Measurements from ENCODE around the gene HPSE2. TPM values are rescaled to one million over a fixed set of nuclear protein-coding genes. Genes with fewer than 3 reads are reported as not detected.

The HPSE2 gene
- total and polyA plus RNA-seq, 2 donors (not counting 1 experiment from before 2014, with no cell fraction given): not detected

- H3K27me3 Mint-ChIP-seq: peaks cover 19% of the 10 kb centered on the region
Observed at GRCh38 chr10:98456686-98457482, 778.8 kb downstream of the HPSE2 start.

More at GRCh38 chr10:98456686-98457482, 778.8 kb downstream of the HPSE2 start:
- Mint-ChIP-seq H3K9me3 (ENCODE audit: insufficient read depth) (no peaks in the 10 kb centered on the region), H3K4me3 (no peak overlapping the region), H3K4me1 (no peaks in the 10 kb centered on the region), H3K27ac (no peak overlapping the region)
- no peak for DNase-seq
- ChIA-PET POLR2A (no interaction called here), CTCF (interaction anchor here (0.7 kb wide), 1 partner anchor 10 kb away, joined by 3 read pairs; no protein-coding TSS in a partner anchor)
- no peak overlapping the region for H3K9ac ChIP-seq (ENCODE audit: low read length)
- no peaks in the 10 kb centered on the region for H4K20me1 ChIP-seq (ENCODE audit: control insufficient read depth, insufficient read depth, low read length, poor library complexity, severe bottlenecking)
- H3K4me3 ChIP-seq (ENCODE audit: control extremely low read depth in 1 of 5, extremely low read depth in 1 of 5, insufficient read depth in 1 of 5, low read depth in 2 of 5, low read length in 4 of 5): no peak overlapping the region
- H3K4me1 ChIP-seq (ENCODE audit: control insufficient read depth in 2 of 2, insufficient read depth in 2 of 2, low read length in 2 of 2): no peaks in the 10 kb centered on the region
- no peak for TF ChIP-seq EZH2 (IDR thresholded peaks at IDR 0.05; ENCODE audit: borderline replicate concordance, insufficient read depth, low read depth, low read length, poor library complexity, severe bottlenecking)
- TF ChIP-seq, protein P1, sequence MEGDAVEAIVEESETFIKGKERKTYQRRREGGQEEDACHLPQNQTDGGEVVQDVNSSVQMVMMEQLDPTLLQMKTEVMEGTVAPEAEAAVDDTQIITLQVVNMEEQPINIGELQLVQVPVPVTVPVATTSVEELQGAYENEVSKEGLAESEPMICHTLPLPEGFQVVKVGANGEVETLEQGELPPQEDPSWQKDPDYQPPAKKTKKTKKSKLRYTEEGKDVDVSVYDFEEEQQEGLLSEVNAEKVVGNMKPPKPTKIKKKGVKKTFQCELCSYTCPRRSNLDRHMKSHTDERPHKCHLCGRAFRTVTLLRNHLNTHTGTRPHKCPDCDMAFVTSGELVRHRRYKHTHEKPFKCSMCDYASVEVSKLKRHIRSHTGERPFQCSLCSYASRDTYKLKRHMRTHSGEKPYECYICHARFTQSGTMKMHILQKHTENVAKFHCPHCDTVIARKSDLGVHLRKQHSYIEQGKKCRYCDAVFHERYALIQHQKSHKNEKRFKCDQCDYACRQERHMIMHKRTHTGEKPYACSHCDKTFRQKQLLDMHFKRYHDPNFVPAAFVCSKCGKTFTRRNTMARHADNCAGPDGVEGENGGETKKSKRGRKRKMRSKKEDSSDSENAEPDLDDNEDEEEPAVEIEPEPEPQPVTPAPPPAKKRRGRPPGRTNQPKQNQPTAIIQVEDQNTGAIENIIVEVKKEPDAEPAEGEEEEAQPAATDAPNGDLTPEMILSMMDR (IDR thresholded peaks at IDR 0.05): no peak
- WGBS (ENCODE audit: insufficient coverage): 97% methylated on average over 8 of the region's 12 CpGs
- intact Hi-C loops (cut with micrococcal nuclease): no loop called here
- ATAC-seq (ENCODE audit: low read depth): no peak
- no peaks in the 10 kb centered on the region for H3K36me3 ChIP-seq (replicated peaks in 1 of 2; ENCODE audit: control extremely low read depth in 1 of 2, control insufficient read depth in 1 of 2, extremely low read depth in 1 of 2, insufficient read depth in 2 of 2, low read length in 1 of 2)
- H3K4me2 ChIP-seq (replicated peaks; ENCODE audit: low read depth, low read length, poor library complexity, severe bottlenecking): no peak overlapping the region
- no peak overlapping the region for H3K27ac ChIP-seq (ENCODE audit: low read length in 2 of 2)
- no peak overlapping the region for H2AFZ ChIP-seq (ENCODE audit: insufficient read depth, low read depth, low read length, poor library complexity, severe bottlenecking)
- no peaks in the 10 kb centered on the region for H3K9me3 ChIP-seq (ENCODE audit: control extremely low read depth in 1 of 3, control insufficient read depth in 2 of 3, insufficient read depth in 1 of 3, low read length in 2 of 3)
- H3K79me2 ChIP-seq (ENCODE audit: control insufficient read depth, insufficient read depth, low read length): no peaks in the 10 kb centered on the region
- peaks cover 0 to 18% (median 4%) of the 10 kb centered on the region in 4 experiments for H3K27me3 ChIP-seq (replicated peaks in 1 of 4; ENCODE audit: control extremely low read depth in 1 of 4, control insufficient read depth in 3 of 4, insufficient read depth in 4 of 4, low read length in 3 of 4)
